Mesenchymal stem cell (in vitro differentiated cells and primary cell): ENCODE measurements around the gene SH3GL2.

Experiments used
- DNase-seq: peaks from one replicate; pipeline ENCODE4 v3.0.0-alpha.2; 2013
- H2AFZ ChIP-seq: one replicate; pipeline ENCODE4 v1.6.1; 2013; ENCODE audit warnings: low read depth, mild to moderate bottlenecking, control low read depth, inconsistent platforms, low read length, moderate library complexity
- H2AK5ac ChIP-seq: 2 replicates; pipeline ENCODE4 v1.6.1; 2013; ENCODE audit warnings: low read length, moderate library complexity, mild to moderate bottlenecking, inconsistent platforms; ENCODE audit not compliant: severe bottlenecking
- H2BK120ac ChIP-seq: one replicate; pipeline ENCODE4 v1.6.1; 2013; ENCODE audit warnings: low read depth, mild to moderate bottlenecking, inconsistent platforms, low read length, moderate library complexity
- H2BK12ac ChIP-seq, 2 experiments: one replicate each; pipeline ENCODE4 v1.6.1; 2013; ENCODE audit warnings: inconsistent platforms in 2 of 2, low read length in 2 of 2, mild to moderate bottlenecking in 2 of 2, moderate library complexity in 2 of 2, control low read depth in 1 of 2
- H2BK15ac ChIP-seq: one replicate; pipeline ENCODE4 v1.6.1; 2013; ENCODE audit warnings: mild to moderate bottlenecking, low read depth, inconsistent platforms; ENCODE audit not compliant: poor library complexity, severe bottlenecking
- H2BK5ac ChIP-seq: 2 replicates; pipeline ENCODE4 v1.6.1; 2013; ENCODE audit warnings: low read depth, mild to moderate bottlenecking, low read length, control low read depth, inconsistent platforms; ENCODE audit not compliant: poor library complexity, severe bottlenecking
- H3K14ac ChIP-seq, 2 experiments: one replicate each; pipeline ENCODE4 v1.6.1; 2013; ENCODE audit warnings: inconsistent platforms in 2 of 2, low read length in 2 of 2, control low read depth in 1 of 2, mild to moderate bottlenecking in 1 of 2, moderate library complexity in 1 of 2
- H3K18ac ChIP-seq, 2 experiments: one replicate each; pipeline ENCODE4 v1.6.1; 2013; ENCODE audit warnings: inconsistent platforms in 2 of 2, low read length in 2 of 2, control low read depth in 1 of 2, low read depth in 1 of 2, mild to moderate bottlenecking in 1 of 2
- H3K23ac ChIP-seq, 2 experiments: one replicate each; pipeline ENCODE4 v1.6.1; 2013; ENCODE audit warnings: inconsistent platforms in 2 of 2, low read length in 2 of 2, mild to moderate bottlenecking in 2 of 2, moderate library complexity in 2 of 2, control low read depth in 1 of 2
- H3K27ac ChIP-seq: 2 replicates; pipeline ENCODE4 v1.5.1; 2013; ENCODE audit warnings: mild to moderate bottlenecking, moderate library complexity, low read length, control low read depth, inconsistent platforms; ENCODE audit not compliant: poor library complexity, severe bottlenecking
- H3K27me3 ChIP-seq, 2 experiments: 2 replicates each; pipeline versions ENCODE4 v1.6.1 to v1.7.0; 2013; ENCODE audit warnings: low read length in 2 of 2, mild to moderate bottlenecking in 2 of 2, moderate library complexity in 2 of 2, control low read depth in 1 of 2, inconsistent platforms in 1 of 2; ENCODE audit not compliant: control insufficient read depth in 1 of 2, insufficient read depth in 1 of 2
- H3K36me3 ChIP-seq, 2 experiments: 2 replicates each; pipeline versions ENCODE4 v1.6.1 to v1.7.0; 2013; ENCODE audit warnings: low read length in 2 of 2, control low read depth in 1 of 2, inconsistent platforms in 1 of 2, low read depth in 1 of 2, mild to moderate bottlenecking in 1 of 2; ENCODE audit not compliant: insufficient read depth in 2 of 2, control insufficient read depth in 1 of 2
- H3K4ac ChIP-seq, 2 experiments: one replicate each; pipeline ENCODE4 v1.6.1; 2013; ENCODE audit warnings: inconsistent platforms in 2 of 2, low read length in 2 of 2, mild to moderate bottlenecking in 2 of 2, moderate library complexity in 2 of 2, control low read depth in 1 of 2, low read depth in 1 of 2
- H3K4me1 ChIP-seq: 2 replicates; pipeline ENCODE4 v1.6.1; 2013; ENCODE audit warnings: low read depth, low read length, control low read depth; ENCODE audit not compliant: control insufficient read depth, insufficient read depth
- H3K4me2 ChIP-seq: 2 replicates; pipeline ENCODE4 v1.6.1; 2013; ENCODE audit warnings: low read length, mild to moderate bottlenecking, inconsistent platforms; ENCODE audit not compliant: poor library complexity, severe bottlenecking
- H3K4me3 ChIP-seq, 2 experiments: 2 replicates each; pipeline versions ENCODE4 v1.5.1 to v1.7.0; 2013; ENCODE audit warnings: low read length in 2 of 2, mild to moderate bottlenecking in 2 of 2, control low read depth in 1 of 2, low read depth in 1 of 2; ENCODE audit not compliant: insufficient read depth in 1 of 2
- H3K79me1 ChIP-seq: replicated peaks from 2 replicates; pipeline ENCODE4 v1.6.1; 2013; ENCODE audit warnings: mild to moderate bottlenecking, control low read depth, low read length, inconsistent platforms; ENCODE audit not compliant: poor library complexity, severe bottlenecking
- H3K9ac ChIP-seq: 2 replicates; pipeline ENCODE4 v1.7.0; 2013; ENCODE audit warnings: mild to moderate bottlenecking, low read length, moderate library complexity
- H3K9me3 ChIP-seq: 2 replicates; pipeline ENCODE4 v1.7.0; 2013; ENCODE audit warnings: mild to moderate bottlenecking, low read length; ENCODE audit not compliant: control insufficient read depth
- H4K8ac ChIP-seq: one replicate; pipeline ENCODE4 v1.6.1; 2013; ENCODE audit warnings: inconsistent platforms, mild to moderate bottlenecking, low read length, moderate library complexity
- H4K91ac ChIP-seq: one replicate; pipeline ENCODE4 v1.6.1; 2013; ENCODE audit warnings: mild to moderate bottlenecking, low read length, inconsistent platforms
- WGBS: methylation state at CpG from one replicate; pipeline ENCODE4 v1.1.7; 2013; ENCODE audit warnings: mixed read lengths; 5-methylcytosine and 5-hydroxymethylcytosine counted together

Gene SH3GL2

DNA sequence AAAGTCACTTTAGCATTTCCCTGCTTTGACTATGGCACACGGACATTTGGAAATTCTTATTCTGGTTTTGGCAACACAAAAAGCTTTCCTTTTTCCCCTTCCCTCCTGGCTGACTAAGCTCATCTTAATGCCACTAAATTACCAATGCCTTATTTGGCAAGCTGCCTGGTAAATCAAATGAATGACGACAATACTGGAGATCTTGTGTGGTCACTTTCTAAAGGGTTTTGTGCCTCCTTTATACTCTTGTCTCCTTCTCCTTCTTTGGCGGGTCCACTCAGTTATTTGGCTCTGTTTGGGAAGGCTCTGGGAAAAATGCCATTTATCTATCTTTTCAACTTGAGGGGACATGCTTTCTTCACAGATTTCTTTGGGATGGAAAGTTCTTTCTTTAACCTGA, 34.9 kb downstream of the SH3GL2 start:
- no peak overlapping the region for H3K14ac ChIP-seq
- H2BK120ac ChIP-seq = no peak overlapping the region
- H3K27ac ChIP-seq = no peak overlapping the region
- no peak overlapping the region for H3K23ac ChIP-seq
- H3K9me3 ChIP-seq = no peaks in the 10 kb centered on the region
- H4K91ac ChIP-seq = no peak overlapping the region
- no peaks in the 10 kb centered on the region for H3K36me3 ChIP-seq
- H3K4me1 ChIP-seq = no peaks in the 10 kb centered on the region
- peaks cover 15 to 41% of the 10 kb centered on the region in 2 experiments for H3K27me3 ChIP-seq
- H3K4me3 ChIP-seq = no peak overlapping the region
- no peak overlapping the region for H2AFZ ChIP-seq
- no peak overlapping the region for H4K8ac ChIP-seq
- H3K18ac ChIP-seq = no peak overlapping the region
- H3K9ac ChIP-seq = no peak overlapping the region
- H2BK15ac ChIP-seq = no peak overlapping the region
- 38% methylated on average over 2 of the region's 3 CpGs for WGBS
- no peak overlapping the region for H3K4ac ChIP-seq
- H2BK5ac ChIP-seq = no peak overlapping the region
- H2BK12ac ChIP-seq = no peak overlapping the region
- H3K79me1 ChIP-seq = no peaks in the 10 kb centered on the region
- no peak overlapping the region for H2AK5ac ChIP-seq
- H3K4me2 ChIP-seq = no peak overlapping the region
- DNase-seq = peak; percentile 69

DNA sequence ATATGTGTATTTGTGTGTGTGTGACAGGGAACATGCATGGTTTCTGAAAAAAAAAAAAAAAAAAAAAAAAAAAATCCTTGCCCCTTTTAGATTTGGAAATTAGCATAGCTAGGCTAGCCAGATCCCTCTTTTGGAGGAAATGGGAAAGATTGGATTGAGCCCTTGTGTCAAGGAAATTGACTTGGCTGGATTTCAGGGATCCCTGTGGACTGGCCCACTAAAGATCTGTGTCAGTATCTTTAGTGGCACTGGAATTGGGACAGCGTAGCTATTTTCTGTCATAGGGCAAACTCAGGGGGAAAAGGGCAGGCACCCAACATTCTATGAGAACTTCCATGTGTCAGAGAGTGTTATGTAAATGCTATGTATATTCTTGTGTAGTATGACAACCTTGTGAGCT, 35.4 kb downstream of the SH3GL2 start:
- DNase-seq = no peak
- no peaks in the 10 kb centered on the region for H3K36me3 ChIP-seq
- no peak overlapping the region for H2AK5ac ChIP-seq
- H4K8ac ChIP-seq = no peak overlapping the region
- H3K23ac ChIP-seq = no peak overlapping the region
- H3K4me3 ChIP-seq = no peak overlapping the region
- no peak overlapping the region for H2AFZ ChIP-seq
- H3K9me3 ChIP-seq = no peaks in the 10 kb centered on the region
- H3K4ac ChIP-seq = no peak overlapping the region
- H3K27ac ChIP-seq = no peak overlapping the region
- no peak overlapping the region for H2BK5ac ChIP-seq
- H4K91ac ChIP-seq = no peak overlapping the region
- H3K4me1 ChIP-seq = no peaks in the 10 kb centered on the region
- H3K79me1 ChIP-seq = no peaks in the 10 kb centered on the region
- H3K9ac ChIP-seq = no peak overlapping the region
- H3K14ac ChIP-seq = no peak overlapping the region
- no peak overlapping the region for H2BK120ac ChIP-seq
- H2BK12ac ChIP-seq = no peak overlapping the region
- H3K18ac ChIP-seq = no peak overlapping the region
- H2BK15ac ChIP-seq = no peak overlapping the region
- no peak overlapping the region for H3K4me2 ChIP-seq
- H3K27me3 ChIP-seq = peaks cover 13 to 38% of the 10 kb centered on the region in 2 experiments
- WGBS = 85% methylated on average over 1 of the region's 1 CpG

DNA sequence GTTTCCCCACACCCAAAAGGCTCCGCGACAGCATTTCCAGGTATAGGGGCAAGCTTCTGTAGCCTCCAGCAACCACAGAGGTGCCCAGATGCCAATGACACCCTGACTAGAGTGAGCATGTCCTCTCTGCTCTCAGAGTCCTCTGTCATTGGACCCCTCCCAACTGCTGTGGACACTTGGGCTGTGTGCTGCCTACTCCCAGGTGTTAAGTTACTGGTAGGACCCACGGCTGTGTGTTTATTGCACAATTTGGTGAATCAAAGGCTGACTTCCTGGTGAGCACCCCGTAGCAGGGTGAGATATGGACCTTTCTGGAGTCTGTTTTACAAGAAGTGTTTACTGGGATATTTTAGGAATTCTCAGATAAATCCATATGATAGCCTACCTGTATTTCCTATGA, 36.0 kb downstream of the SH3GL2 start:
- Histone ChIP-seq H3K4me1 (no peaks in the 10 kb centered on the region), H3K23ac (no peak overlapping the region)

DNA sequence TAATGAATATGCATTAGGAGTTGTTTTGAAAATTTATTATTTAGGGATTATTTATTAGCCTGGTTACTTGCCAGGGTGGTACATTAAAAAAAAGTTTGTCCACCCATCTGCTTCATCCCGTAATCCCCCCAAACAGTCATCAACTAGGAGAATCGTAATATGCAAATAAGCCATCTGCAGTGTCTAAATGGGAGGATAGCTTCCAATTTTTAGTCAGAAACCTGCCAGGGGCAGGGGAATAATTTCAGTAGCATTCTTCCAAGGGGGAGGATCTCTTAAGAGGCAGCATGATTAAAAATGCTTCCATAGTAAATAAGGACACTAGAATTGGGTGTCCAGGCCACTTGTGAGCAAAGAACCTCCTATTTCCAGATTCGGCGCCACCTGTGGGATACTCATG, 43.3 kb downstream of the SH3GL2 start:
- no peak overlapping the region for H3K27ac ChIP-seq
- H3K4me3 ChIP-seq = no peak overlapping the region
- no peaks in the 10 kb centered on the region for H3K36me3 ChIP-seq
- WGBS = no CpG with 5 or more reads among the region's 4 CpGs
- no peak overlapping the region for H2BK5ac ChIP-seq
- no peak overlapping the region for H2AFZ ChIP-seq
- H2BK15ac ChIP-seq = no peak overlapping the region
- H3K79me1 ChIP-seq = no peaks in the 10 kb centered on the region
- H2BK120ac ChIP-seq = no peak overlapping the region
- no peaks in the 10 kb centered on the region for H3K9me3 ChIP-seq
- no peak overlapping the region for H2BK12ac ChIP-seq
- no peak overlapping the region for H3K4me2 ChIP-seq
- H3K23ac ChIP-seq = no peak overlapping the region
- no peak overlapping the region for H3K18ac ChIP-seq
- H3K14ac ChIP-seq = no peak overlapping the region
- H3K9ac ChIP-seq = no peak overlapping the region
- no peak for DNase-seq
- no peak overlapping the region for H4K8ac ChIP-seq
- no peak overlapping the region for H2AK5ac ChIP-seq
- H3K27me3 ChIP-seq = peaks cover 3 to 26% of the 10 kb centered on the region in 2 experiments
- no peaks in the 10 kb centered on the region for H3K4me1 ChIP-seq
- H4K91ac ChIP-seq = no peak overlapping the region
- H3K4ac ChIP-seq = no peak overlapping the region

More for the DNA sequence above, 36.0 kb downstream of the SH3GL2 start:
- Histone ChIP-seq H2AFZ (no peak overlapping the region), H3K4me2 (no peak overlapping the region), H3K27ac (no peak overlapping the region), H3K4me3 (no peak overlapping the region), H3K9ac (no peak overlapping the region), H3K18ac (no peak overlapping the region), H2BK12ac (no peak overlapping the region), H2BK5ac (no peak overlapping the region), H3K14ac (no peak overlapping the region), H2AK5ac (no peak overlapping the region), H2BK15ac (no peak overlapping the region), H4K8ac (no peak overlapping the region), H3K9me3 (no peaks in the 10 kb centered on the region), H2BK120ac (no peak overlapping the region), H3K4ac (peak overlapping the region in 1 of 2 experiments; percentile 39), H3K36me3 (no peaks in the 10 kb centered on the region), H3K79me1 (no peaks in the 10 kb centered on the region), H4K91ac (no peak overlapping the region), H3K27me3 (peaks cover 11 to 35% of the 10 kb centered on the region in 2 experiments)
- no peak for DNase-seq
- 62% methylated on average over 4 of the region's 4 CpGs for WGBS
